Measurements from ENCODE around the gene SRSF3. TPM values are rescaled to one million over a fixed set of nuclear protein-coding genes. Genes with fewer than 3 reads are reported as not detected.

The SRSF3 gene
- total RNA-seq: 100 to 1,000 TPM; 197 to 431 TPM

DNA sequence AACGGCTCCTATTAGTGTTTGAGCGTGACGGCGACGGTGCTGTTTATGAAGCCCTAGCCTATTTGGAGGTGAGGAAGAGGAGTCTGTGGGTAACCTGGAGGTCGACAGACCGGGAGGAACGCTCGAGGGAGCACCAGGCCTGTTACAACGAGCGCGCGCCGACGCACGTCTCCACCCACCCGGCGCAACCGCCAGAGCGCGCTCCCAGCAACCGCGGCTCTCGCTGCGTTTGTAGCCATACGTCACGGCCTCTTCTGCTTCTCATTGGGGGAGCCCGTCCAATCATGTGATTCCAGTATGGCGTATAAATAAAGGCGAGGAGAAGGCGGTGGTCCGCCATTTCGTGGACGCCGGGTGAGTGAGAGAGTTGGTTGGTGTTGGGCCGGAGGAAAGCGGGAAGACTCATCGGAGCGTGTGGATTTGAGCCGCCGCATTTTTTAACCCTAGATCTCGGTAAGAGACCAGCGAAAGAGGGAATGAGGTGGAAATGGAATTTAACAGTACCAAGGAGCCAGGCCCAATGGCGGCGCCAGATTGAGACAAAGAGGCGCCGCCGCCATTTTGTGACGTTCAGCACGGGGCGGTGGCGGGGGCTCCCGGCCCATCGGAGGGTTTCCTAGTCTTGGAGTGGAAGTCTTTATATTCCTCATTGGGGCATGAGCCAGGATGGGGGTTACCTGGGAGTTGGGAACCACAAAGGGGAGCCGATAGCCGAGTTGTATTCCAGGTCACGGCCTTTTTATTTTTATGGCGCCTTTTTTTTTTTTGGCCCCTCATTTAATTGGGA lies at the start of gene SRSF3:
SRSF3 (plus strand) TSS at position 334 of the 787 bp plus-strand sequence. CDS start 2,401 bp downstream, outside the sequence.
- peak; percentile 94 to 98 for DNase-seq (ENCODE audit: low spot score in 2 of 2)
- peak; percentile 94 to 95 for ATAC-seq
- no peaks in the 10 kb centered on the region for H3K9me3 Mint-ChIP-seq
- peaks cover 52 to 54% of the 10 kb centered on the region in 2 donors for H3K36me3 Mint-ChIP-seq
- peak within 1 kb of the TSS; percentile 98 to 100 for H3K27ac Mint-ChIP-seq

- peaks cover 13 to 14% of the 10 kb centered on the region in 2 donors for H3K36me3 Mint-ChIP-seq
- no peaks in the 10 kb centered on the region for H3K9me3 Mint-ChIP-seq
- H3K27ac Mint-ChIP-seq: peak overlapping the region; percentile 97 to 99
- ATAC-seq (peak in 1 of 2 donors; percentile 9), DNase-seq (ENCODE audit: low spot score in 2 of 2) (no peak)
Measured at GRCh38 chr6:36545767-36546307, 48.3 kb upstream of the SRSF3 start.

DNA sequence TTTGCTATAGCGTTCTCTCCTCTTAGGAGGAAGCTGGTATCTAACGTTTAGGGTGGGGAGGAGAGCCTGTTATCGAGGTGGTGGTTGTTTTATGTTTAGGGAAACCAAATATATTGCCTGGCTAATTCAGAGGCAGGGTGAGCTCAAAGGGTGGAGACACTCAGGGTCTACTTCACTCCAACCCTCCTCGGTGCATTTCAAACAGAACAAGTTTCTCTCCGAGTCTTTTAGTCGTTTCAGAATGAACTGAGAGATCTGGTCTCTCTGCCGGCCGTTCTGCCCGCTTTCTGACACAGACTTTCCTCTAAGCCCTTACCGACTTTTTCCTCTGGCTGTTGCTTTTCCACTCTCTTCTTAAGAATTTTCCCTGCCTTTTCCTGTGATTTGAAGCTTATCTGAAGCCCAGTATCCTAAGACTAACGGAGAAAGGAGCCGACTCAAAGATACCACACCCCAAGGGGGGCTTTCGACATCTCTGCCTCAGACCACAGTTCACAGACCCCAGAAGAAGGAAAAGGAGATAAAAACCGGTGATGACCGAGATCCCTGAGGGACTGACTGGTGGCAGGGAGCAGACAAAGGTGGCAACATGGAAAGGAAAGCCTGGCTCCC lies 47.7 kb upstream of the SRSF3 start:
- Mint-ChIP-seq H3K9me3 (no peaks in the 10 kb centered on the region), H3K27ac (peak overlapping the region; percentile 97 to 99), H3K36me3 (peaks cover 13 to 14% of the 10 kb centered on the region in 2 donors)
- ATAC-seq: peak; percentile 21
- peak in 1 of 2 donors; percentile 33 for DNase-seq (ENCODE audit: low spot score in 2 of 2)

GRCh38 chr6:36546920-36547645 lies 47.1 kb upstream of the SRSF3 start, which contains the start of gene STK38:
STK38 (minus strand) TSS chr6:36547479; CDS start chr6:36540202, 7,277 bp downstream.
- peak within 1 kb of the TSS; percentile 97 to 99 for H3K27ac Mint-ChIP-seq
- H3K36me3 Mint-ChIP-seq: peaks cover 13 to 14% of the 10 kb centered on the region in 2 donors
- peak; percentile 88 to 93 for ATAC-seq
- H3K9me3 Mint-ChIP-seq: no peaks in the 10 kb centered on the region
- DNase-seq (ENCODE audit: low spot score in 2 of 2): peak; percentile 90 to 91

- peaks cover 13 to 14% of the 10 kb centered on the region in 2 donors for H3K36me3 Mint-ChIP-seq
- ATAC-seq: peak in 1 of 2 donors; percentile 9
- no peaks in the 10 kb centered on the region for H3K9me3 Mint-ChIP-seq
- peak overlapping the region; percentile 91 to 97 for H3K27ac Mint-ChIP-seq
- DNase-seq (ENCODE audit: low spot score in 2 of 2): peak in 1 of 2 donors; percentile 13
Measured at GRCh38 chr6:36547646-36548400, 46.3 kb upstream of the SRSF3 start.

- peaks cover 9 to 14% of the 10 kb centered on the region in 2 donors for H3K36me3 Mint-ChIP-seq
- H3K9me3 Mint-ChIP-seq: no peaks in the 10 kb centered on the region
- peak overlapping the region; percentile 27 to 97 for H3K27ac Mint-ChIP-seq
- ATAC-seq (no peak), DNase-seq (ENCODE audit: low spot score in 2 of 2) (no peak)
Measured at GRCh38 chr6:36548401-36548743, 45.8 kb upstream of the SRSF3 start.

GRCh38 chr6:36550473-36551000 lies 43.6 kb upstream of the SRSF3 start:
- Mint-ChIP-seq H3K27ac (no peak overlapping the region), H3K36me3 (peaks cover 7 to 8% of the 10 kb centered on the region in 2 donors), H3K9me3 (no peaks in the 10 kb centered on the region)
- DNase-seq (ENCODE audit: low spot score in 2 of 2) (no peak), ATAC-seq (no peak)

DNA sequence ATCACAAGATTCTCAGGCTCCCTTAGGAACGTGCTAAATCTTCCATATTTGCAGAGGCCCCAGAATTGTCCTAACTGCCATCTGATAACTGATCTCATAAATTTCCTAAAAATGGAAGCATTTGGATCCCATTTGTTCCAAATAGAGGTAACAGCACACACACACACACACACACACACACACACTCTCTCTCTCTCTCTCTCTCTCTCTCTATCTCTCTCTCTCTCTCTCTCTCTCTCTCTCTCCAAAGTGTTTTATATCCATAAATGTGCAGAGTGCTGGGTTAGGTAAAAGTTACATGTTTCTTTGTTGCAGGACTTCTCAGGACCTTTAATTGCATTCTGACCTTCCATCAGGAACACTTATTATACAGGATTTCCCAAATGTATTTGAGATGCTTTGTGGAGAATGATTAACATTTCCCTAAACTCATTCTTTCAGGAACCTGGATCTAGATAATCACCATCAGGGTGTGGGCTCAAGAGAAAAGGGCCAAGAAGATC lies 38.4 kb upstream of the SRSF3 start:
- Mint-ChIP-seq H3K36me3 (no peaks in the 10 kb centered on the region), H3K9me3 (no peaks in the 10 kb centered on the region), H3K27ac (no peak overlapping the region)
- ATAC-seq (no peak), DNase-seq (ENCODE audit: low spot score in 2 of 2) (no peak)

DNA sequence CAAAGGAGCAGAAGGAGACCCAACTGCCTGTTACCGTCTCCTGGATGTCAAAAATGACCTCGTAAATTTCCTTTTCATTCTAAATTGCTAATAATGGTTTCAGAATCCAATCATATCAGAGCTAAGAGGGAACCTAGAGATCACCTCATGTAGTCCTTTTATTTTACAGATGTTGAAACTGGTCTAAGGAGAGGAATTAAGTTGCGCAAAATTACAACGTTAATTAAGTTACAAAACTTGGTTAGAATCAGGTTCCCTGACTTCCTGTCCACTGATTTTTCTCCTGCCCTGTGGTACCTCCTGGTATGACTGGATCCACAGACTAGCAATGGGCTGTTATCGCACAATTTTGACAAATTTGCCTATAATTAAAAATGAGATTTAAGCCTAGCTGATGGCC lies 37.9 kb upstream of the SRSF3 start:
- H3K27ac Mint-ChIP-seq: no peak overlapping the region
- ATAC-seq (no peak), DNase-seq (ENCODE audit: low spot score in 2 of 2) (no peak)
- H3K9me3 Mint-ChIP-seq: no peaks in the 10 kb centered on the region
- no peaks in the 10 kb centered on the region for H3K36me3 Mint-ChIP-seq

- no peak overlapping the region for H3K27ac Mint-ChIP-seq
- no peaks in the 10 kb centered on the region for H3K9me3 Mint-ChIP-seq
- no peak for ATAC-seq
- no peaks in the 10 kb centered on the region for H3K36me3 Mint-ChIP-seq
- no peak for DNase-seq (ENCODE audit: low spot score in 2 of 2)
Measured at GRCh38 chr6:36559011-36559793, 35.0 kb upstream of the SRSF3 start.

DNA sequence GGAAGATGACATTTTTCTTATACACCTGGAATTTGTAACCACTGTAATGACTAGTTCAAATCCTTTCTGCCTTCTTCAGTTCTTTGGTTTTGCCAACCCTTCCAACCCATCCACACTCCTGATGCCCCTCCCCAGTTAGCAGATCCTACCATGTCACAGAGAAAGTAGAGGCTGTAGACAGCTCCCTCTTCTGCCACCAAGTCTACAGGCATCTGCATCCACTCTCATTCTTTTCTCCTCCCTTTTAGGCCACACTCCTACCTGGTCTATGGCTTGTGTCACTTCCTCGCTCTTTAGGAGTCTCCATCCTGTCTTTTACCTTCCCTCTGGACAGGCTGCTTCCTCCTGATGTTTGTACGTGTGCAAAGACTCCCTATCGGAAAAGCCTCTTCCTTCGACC lies 33.3 kb upstream of the SRSF3 start:
- no peak for ATAC-seq
- DNase-seq (ENCODE audit: low spot score in 2 of 2): no peak
- Mint-ChIP-seq H3K27ac (no peak overlapping the region), H3K36me3 (no peaks in the 10 kb centered on the region), H3K9me3 (no peaks in the 10 kb centered on the region)

DNA sequence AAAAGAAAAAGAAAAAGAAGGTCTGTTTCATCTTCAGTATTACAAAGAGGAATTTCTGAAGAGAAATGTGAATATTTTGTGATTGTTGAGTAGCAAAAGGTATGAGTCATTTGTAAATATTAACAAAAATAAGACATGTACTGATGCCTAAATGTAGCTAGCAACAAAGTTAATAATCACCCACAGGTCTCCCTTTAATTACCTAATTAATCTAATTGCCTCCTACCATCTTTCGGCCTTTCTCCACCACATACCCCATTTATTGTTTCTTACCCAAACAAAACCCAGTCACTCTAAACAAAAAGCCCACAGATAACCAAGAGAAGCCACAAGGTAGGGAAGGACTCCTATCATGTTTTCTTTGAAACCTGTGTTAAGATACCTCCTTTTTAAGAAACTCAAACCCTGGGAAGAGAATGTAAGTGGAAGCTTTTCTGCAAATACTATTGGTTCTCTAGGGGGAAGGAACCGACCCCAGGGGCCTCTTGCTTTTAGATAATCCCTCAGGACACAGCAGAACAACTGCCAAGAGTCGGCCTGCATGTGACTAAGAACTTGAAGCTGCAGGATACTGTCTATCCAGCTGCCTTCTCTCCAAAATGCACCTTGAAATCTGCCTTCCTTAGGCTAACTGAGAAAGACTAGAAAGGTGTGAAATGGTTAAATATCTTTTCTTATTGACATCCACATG lies 30.8 kb upstream of the SRSF3 start:
- H3K36me3 Mint-ChIP-seq: no peaks in the 10 kb centered on the region
- no peaks in the 10 kb centered on the region for H3K9me3 Mint-ChIP-seq
- H3K27ac Mint-ChIP-seq: no peak overlapping the region
- ATAC-seq (no peak), DNase-seq (ENCODE audit: low spot score in 2 of 2) (no peak)

DNA sequence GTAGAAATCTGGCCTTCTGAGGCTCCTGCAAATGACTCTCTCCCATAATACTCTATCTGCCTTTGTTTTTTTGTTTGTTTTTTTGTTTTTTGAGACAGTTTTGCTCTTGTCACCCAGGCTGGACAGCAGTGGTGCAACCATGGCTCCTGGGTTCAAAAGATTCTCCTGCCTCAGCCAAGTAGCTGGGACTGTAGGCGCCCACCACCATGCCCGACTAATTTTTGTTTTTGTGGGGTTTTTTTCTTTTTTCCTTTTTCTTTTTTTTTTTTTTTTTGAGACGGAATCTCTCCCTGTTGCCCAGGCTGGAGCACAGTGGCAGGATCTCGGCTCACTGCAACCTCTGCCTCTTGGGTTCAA lies 30.3 kb upstream of the SRSF3 start:
- no peak for ATAC-seq

GRCh38 chr6:36566418-36566905 lies 27.7 kb upstream of the SRSF3 start:
- no peak overlapping the region for H3K27ac Mint-ChIP-seq
- no peak for DNase-seq (ENCODE audit: low spot score in 2 of 2)
- ATAC-seq: no peak
- H3K36me3 Mint-ChIP-seq: no peaks in the 10 kb centered on the region
- no peaks in the 10 kb centered on the region for H3K9me3 Mint-ChIP-seq

More for the DNA sequence above, 30.3 kb upstream of the SRSF3 start:
- DNase-seq (ENCODE audit: low spot score in 2 of 2): no peak
- H3K9me3 Mint-ChIP-seq: no peaks in the 10 kb centered on the region
- no peaks in the 10 kb centered on the region for H3K36me3 Mint-ChIP-seq
- H3K27ac Mint-ChIP-seq: no peak overlapping the region

GRCh38 chr6:36570264-36570663 lies 23.9 kb upstream of the SRSF3 start:
- Mint-ChIP-seq H3K27ac (peak overlapping the region in 1 of 2 donors; percentile 14), H3K9me3 (no peaks in the 10 kb centered on the region), H3K36me3 (no peaks in the 10 kb centered on the region)
- DNase-seq (ENCODE audit: low spot score in 2 of 2) (no peak), ATAC-seq (peak in 1 of 2 donors; percentile 50)

Data from activated naive CD4-positive, alpha-beta T cell treated with anti-CD3 and anti-CD28 coated beads, Interleukin-2, amount 50 U/mL, for 72 hours (primary cell).